H1 (cell line): Measurements from ENCODE around the gene ORMDL1. TPM values are rescaled to one million over a fixed set of nuclear protein-coding genes. Genes with fewer than 3 reads are reported as not detected.

Source experiments
- CTCF ChIA-PET: fragments of 300-600 bp; sonication (Branson Sonifier 250); formaldehyde crosslinking; loops from one replicate; lab custom pipeline; 2021; ENCODE audit not compliant: partially characterized antibody; lab: Charles Lee
- POLR2A ChIA-PET: fragments of 300-600 bp; sonication (Branson Sonifier 250); formaldehyde crosslinking; loops from one replicate; lab custom pipeline; 2021; ENCODE audit warnings: inconsistent platforms; ENCODE audit not compliant: partially characterized antibody; lab: Charles Lee
- DNase-seq, 2 experiments: peaks; one replicate each; pipeline versions ENCODE4 v3.0.0 to v3.0.0-alpha.2; 2010 to 2022; ENCODE audit warnings: low spot score in 2 of 2, low read depth in 1 of 2, mixed read lengths in 1 of 2
- FAIRE-seq: peaks from 2 replicates; lab custom pipeline; 2011; peaks lifted over from hg19 to GRCh38; lab: Jason Lieb, UNC
- H2AFZ ChIP-seq: 2 replicates; pipeline ENCODE4 v1.8.1; 2012; ENCODE audit warnings: low read length, inconsistent platforms
- H2AK5ac ChIP-seq: 2 replicates; pipeline ENCODE4 v1.6.1; 2013; ENCODE audit warnings: low read depth, low read length
- H2BK120ac ChIP-seq: replicated peaks from 2 replicates; pipeline ENCODE3; 2013; ENCODE audit warnings: low read depth, low read length, inconsistent platforms
- H2BK12ac ChIP-seq: 2 replicates; pipeline ENCODE4 v1.6.1; 2013; ENCODE audit warnings: low read depth, low read length
- H2BK15ac ChIP-seq: 2 replicates; pipeline ENCODE4 v1.6.1; 2013; ENCODE audit warnings: low read length
- H2BK20ac ChIP-seq: 2 replicates; pipeline ENCODE4 v1.6.1; 2013; ENCODE audit warnings: low read length
- H2BK5ac ChIP-seq: 2 replicates; pipeline ENCODE4 v1.6.1; 2013; ENCODE audit warnings: low read depth, low read length
- H3K14ac ChIP-seq: 2 replicates; pipeline ENCODE4 v1.6.1; 2013; ENCODE audit warnings: inconsistent platforms; ENCODE audit not compliant: insufficient read length
- H3K18ac ChIP-seq: 2 replicates; pipeline ENCODE4 v1.6.1; 2013; ENCODE audit warnings: low read length; ENCODE audit errors: extremely low read depth
- H3K23ac ChIP-seq: 2 replicates; pipeline ENCODE4 v1.6.1; 2013; ENCODE audit warnings: inconsistent platforms; ENCODE audit not compliant: insufficient read length
- H3K23me2 ChIP-seq: 2 replicates; pipeline ENCODE4 v1.6.1; 2013; ENCODE audit warnings: low read depth, low read length
- H3K27ac ChIP-seq: 2 replicates; pipeline ENCODE4 v1.6.1; 2011; ENCODE audit warnings: low read depth, low read length, inconsistent platforms
- H3K27me3 ChIP-seq, 4 experiments: replicated peaks in 1 of 4; 1 replicate in 1 of 4; 2 replicates in 3 of 4; pipeline versions ENCODE4 v1.6.1 to v1.8.1; 2011 to 2013; ENCODE audit warnings: low read length in 3 of 4, mild to moderate bottlenecking in 3 of 4, inconsistent platforms in 2 of 4, mixed read lengths in 2 of 4, moderate library complexity in 1 of 4; ENCODE audit not compliant: control insufficient read depth in 3 of 4, insufficient read depth in 3 of 4; ENCODE audit errors: extremely low read depth in 1 of 4
- H3K36me3 ChIP-seq, 4 experiments: 2 replicates each; pipeline versions ENCODE4 v1.6.1 to v1.8.1; 2011 to 2013; ENCODE audit warnings: mild to moderate bottlenecking in 4 of 4, low read length in 3 of 4, moderate library complexity in 2 of 4, control low read depth in 1 of 4, inconsistent platforms in 1 of 4; ENCODE audit not compliant: insufficient read depth in 4 of 4, control insufficient read depth in 2 of 4
- H3K4ac ChIP-seq: replicated peaks from 2 replicates; pipeline ENCODE3; 2013; ENCODE audit warnings: low read length, low read depth, mixed read lengths, inconsistent platforms; ENCODE audit not compliant: insufficient read length
- H3K4me1 ChIP-seq, 4 experiments: replicated peaks in 1 of 4; 1 replicate in 1 of 4; 2 replicates in 3 of 4; pipeline versions ENCODE4 v1.6.1 to v1.8.1; 2011 to 2013; ENCODE audit warnings: low read length in 3 of 4, inconsistent platforms in 2 of 4, mixed read lengths in 1 of 4; ENCODE audit not compliant: insufficient read depth in 4 of 4, control insufficient read depth in 3 of 4
- H3K4me2 ChIP-seq, 2 experiments: 2 replicates each; pipeline versions ENCODE4 v1.6.1 to v1.8.1; 2011 to 2013; ENCODE audit warnings: low read depth in 2 of 2, low read length in 2 of 2, control low read depth in 1 of 2, inconsistent platforms in 1 of 2, mild to moderate bottlenecking in 1 of 2; ENCODE audit not compliant: insufficient read depth in 1 of 2
- H3K4me3 ChIP-seq, 4 experiments: fragments of 200-600, 300-600 bp in 1 of 4; sonication (generic), shearing (Covaris generic), sonication (Bioruptor Twin) in 1 of 4; 2 replicates each; pipeline versions ENCODE4 v1.5.1 to v1.8.1; 2011 to 2016; ENCODE audit warnings: low read length in 4 of 4, low read depth in 3 of 4, control low read depth in 2 of 4, inconsistent platforms in 2 of 4, mild to moderate bottlenecking in 2 of 4, mixed read lengths in 1 of 4, moderate library complexity in 1 of 4; ENCODE audit not compliant: insufficient read depth in 2 of 4; ENCODE audit errors: extremely low read depth in 1 of 4
- H3K56ac ChIP-seq: replicated peaks from 2 replicates; pipeline ENCODE3; 2013; ENCODE audit warnings: low read depth, mild to moderate bottlenecking, mixed read lengths, low read length, inconsistent platforms; ENCODE audit not compliant: insufficient read length
- H3K79me1 ChIP-seq: 2 replicates; pipeline ENCODE4 v1.6.1; 2013; ENCODE audit warnings: low read depth, low read length, control low read depth
- H3K79me2 ChIP-seq, 2 experiments: 2 replicates each; pipeline versions ENCODE4 v1.6.1 to v1.8.1; 2012 to 2013; ENCODE audit warnings: low read length in 2 of 2, mild to moderate bottlenecking in 2 of 2, inconsistent platforms in 1 of 2; ENCODE audit not compliant: insufficient read depth in 2 of 2, control insufficient read depth in 1 of 2
- H3K9ac ChIP-seq, 4 experiments: replicated peaks in 1 of 4; 1 replicate in 1 of 4; 2 replicates in 3 of 4; pipeline versions ENCODE4 v1.6.1 to v1.8.1; 2011 to 2013; ENCODE audit warnings: low read depth in 3 of 4, low read length in 3 of 4, control low read depth in 2 of 4, mild to moderate bottlenecking in 2 of 4, moderate library complexity in 2 of 4, inconsistent platforms in 1 of 4; ENCODE audit errors: extremely low read depth in 1 of 4
- H3K9me3 ChIP-seq, 2 experiments: 2 replicates each; pipeline versions ENCODE4 v1.6.1 to v1.8.1; 2012 to 2013; ENCODE audit warnings: mild to moderate bottlenecking in 2 of 2, moderate library complexity in 2 of 2, control low read depth in 1 of 2, inconsistent platforms in 1 of 2, low read depth in 1 of 2, low read length in 1 of 2, mixed read lengths in 1 of 2; ENCODE audit not compliant: insufficient read depth in 2 of 2
- H4K20me1 ChIP-seq, 2 experiments: replicated peaks in 1 of 2; 2 replicates each; pipeline versions ENCODE3 to v1.8.1; 2011 to 2013; ENCODE audit warnings: inconsistent platforms in 2 of 2, low read length in 2 of 2, mild to moderate bottlenecking in 1 of 2; ENCODE audit not compliant: insufficient read depth in 2 of 2, control insufficient read depth in 1 of 2
- H4K5ac ChIP-seq: 2 replicates; pipeline ENCODE4 v1.6.1; 2013; ENCODE audit warnings: low read length, low read depth, mixed read lengths, inconsistent platforms; ENCODE audit not compliant: insufficient read length
- H4K8ac ChIP-seq: 2 replicates; pipeline ENCODE4 v1.8.0; 2013; ENCODE audit warnings: mild to moderate bottlenecking, moderate library complexity, low read length, inconsistent platforms; ENCODE audit not compliant: insufficient read depth; ENCODE audit errors: extremely low read depth
- H4K91ac ChIP-seq: replicated peaks from 2 replicates; pipeline ENCODE3; 2013; ENCODE audit warnings: low read length, mixed read lengths, inconsistent platforms; ENCODE audit not compliant: insufficient read length
- CBX5 ChIP-seq: fragments of 300-800, 300-1000 bp; sonication (generic); IDR thresholded peaks from 2 replicates; pipeline ENCODE4 v1.7.1; 2016; ENCODE audit warnings: antibody characterized with exemption, low read length, low read depth
- CREB1 ChIP-seq: IDR thresholded peaks from 2 replicates; pipeline ENCODE4 v1.6.1; 2012; ENCODE audit warnings: inconsistent platforms
- JUND ChIP-seq: IDR thresholded peaks from 2 replicates; pipeline ENCODE4 v1.6.1; 2011; ENCODE audit warnings: mild to moderate bottlenecking, improper control_type of control experiment, low read length
- MAFK ChIP-seq: IDR thresholded peaks from 2 replicates; pipeline ENCODE4 v1.6.1; 2012; ENCODE audit warnings: low read depth, mild to moderate bottlenecking, improper control_type of control experiment, low read length
- NANOG ChIP-seq: IDR thresholded peaks from 2 replicates; pipeline ENCODE4 v1.6.1; 2011; ENCODE audit warnings: low read length, low read depth, mild to moderate bottlenecking, inconsistent platforms; ENCODE audit not compliant: insufficient read depth, poor library complexity, severe bottlenecking
- POLR2AphosphoS5 ChIP-seq: IDR thresholded peaks from 2 replicates; pipeline ENCODE4 v1.6.1; 2011; ENCODE audit warnings: low read depth, low read length
- RFX5 ChIP-seq: IDR thresholded peaks from 2 replicates; pipeline ENCODE4 v1.6.1; 2011; ENCODE audit warnings: low read depth, low read length, improper control_type of control experiment, borderline replicate concordance
- SUZ12 ChIP-seq: fragments of 200-600 bp; sonication (generic); IDR thresholded peaks from 2 replicates; pipeline ENCODE4 v1.6.1; 2012; ENCODE audit warnings: mild to moderate bottlenecking, inconsistent platforms, low read length, moderate library complexity, mixed read lengths
- TAF1 ChIP-seq: IDR thresholded peaks from 2 replicates; pipeline ENCODE4 v1.6.1; 2011; ENCODE audit warnings: mild to moderate bottlenecking, low read depth, low read length
- WGBS, 2 experiments: shearing (Covaris generic) in 1 of 2; methylation state at CpG; one replicate each; pipeline versions ENCODE4 v1.1.6 to v1.1.7; 2013 to 2015; ENCODE audit warnings: low lambda C conversion rate in 2 of 2, mixed read lengths in 2 of 2, inconsistent platforms in 1 of 2, low coverage in 1 of 2, missing lambda C conversion rate in 1 of 2; ENCODE audit not compliant: insufficient replicate concordance in 2 of 2, insufficient coverage in 1 of 2, insufficient read length in 1 of 2; ENCODE audit errors: extremely low coverage in 1 of 2, missing lambda C conversion rate in 1 of 2; 5-methylcytosine and 5-hydroxymethylcytosine counted together
- polyA plus RNA-seq, 7 experiments: library from polyadenylated mRNA; depleted of rRNA in 3 of 7; stranded (reverse) in 5 of 7; unstranded in 2 of 7; fragments of >200 nt in 5 of 7; fragments of 200-250 nt in 2 of 7; gene quantifications; 1 replicate in 5 of 7; 2 replicates in 1 of 7; 4 replicates in 1 of 7; pipeline versions ENCODE4 v1.2.1 to v1.2.3, GENCODE V29; 2011 to 2013; ENCODE audit warnings: missing spikeins in 2 of 7, mixed read lengths in 2 of 7
- total RNA-seq: library from RNA; stranded (reverse); fragmentation: NEBNext Ultra II Directional; extraction: Animal tissue kit (Norgen Biotek cat#: 25700); gene quantifications from 2 replicates; pipeline ENCODE4 v1.2.1, GENCODE V29; 2021

Gene ORMDL1
- total and polyA plus RNA-seq, 2 of the 8 experiments (the other 6 are each of a cell fraction or from before 2014, with no cell fraction given), result 34.9 to 58.1 TPM

GRCh38 chr2:189799531-189799930, 15.4 kb upstream of the ORMDL1 start:
- Histone ChIP-seq H2BK5ac (no peak overlapping the region), H3K23ac (no peak overlapping the region), H3K4me2 (no peak overlapping the region), H3K23me2 (no peaks in the 10 kb centered on the region), H3K9ac (no peak overlapping the region)
- no peak for DNase-seq
- no peak for TF ChIP-seq MAFK
- TF ChIP-seq NANOG, result no peak
- no peak for TF ChIP-seq SUZ12
- no peak for TF ChIP-seq TAF1
- no peak for TF ChIP-seq CBX5
- TF ChIP-seq RFX5, result no peak
- no peak for TF ChIP-seq CREB1
- TF ChIP-seq JUND, result no peak
- TF ChIP-seq POLR2AphosphoS5, result no peak
- TF ChIP-seq, all 59 proteins: peak for 0
- no peak overlapping the region for H2BK15ac ChIP-seq
- H3K27ac ChIP-seq, result no peak overlapping the region
- no peaks in the 10 kb centered on the region for H3K9me3 ChIP-seq
- no peak overlapping the region for H3K18ac ChIP-seq
- peaks cover 5% of the 10 kb centered on the region; the same call in 1 of the 2 replicates for H3K79me1 ChIP-seq
- no peak overlapping the region for H3K14ac ChIP-seq
- no peak overlapping the region for H3K56ac ChIP-seq
- H3K36me3 ChIP-seq, result peaks cover 4 to 43% (median 20%) of the 10 kb centered on the region in 4 experiments; a peak in 7 of 8 replicates
- no peak overlapping the region for H4K91ac ChIP-seq
- no peak overlapping the region for H4K8ac ChIP-seq
- H2AK5ac ChIP-seq, result no peak overlapping the region
- no peak overlapping the region for H2BK20ac ChIP-seq
- no peak overlapping the region for H2AFZ ChIP-seq
- CTCF ChIA-PET, result interaction anchor here (1.2 to 1.5 kb wide), 2 partner anchors 11 to 478 kb away, joined by 3 to 6 read pairs; no protein-coding TSS in a partner anchor
- H3K27me3 ChIP-seq, result no peaks in the 10 kb centered on the region
- WGBS, 2 experiments, result 97% methylated on average over 2 of the region's 2 CpGs; no CpG with 5 or more reads in 1 of the 2 experiments
- no peak overlapping the region for H2BK12ac ChIP-seq
- FAIRE-seq, result no peak
- H3K79me2 ChIP-seq, result peaks cover 0 to 27% of the 10 kb centered on the region in 2 experiments; a peak in 2 of 4 replicates
- H3K4ac ChIP-seq, result no peak overlapping the region
- no peaks in the 10 kb centered on the region for H3K4me1 ChIP-seq
- POLR2A ChIA-PET, result interaction anchor here (1.8 kb wide), 1 partner anchor 15 kb away, joined by 5 read pairs; the partner anchor contains the start of genes ORMDL1 and PMS1
- H2BK120ac ChIP-seq, result no peak overlapping the region
- H3K4me3 ChIP-seq, result no peak overlapping the region
- peaks cover 0 to 8% of the 10 kb centered on the region in 2 experiments for H4K20me1 ChIP-seq
- H4K5ac ChIP-seq, result no peak overlapping the region
